OCI-LY7 (cell line): ENCODE data around the gene GFY. TPM values are rescaled to one million over a fixed set of nuclear protein-coding genes. Genes with fewer than 3 reads are reported as not detected.

Experiments
- BruUV-seq: library from RNA; stranded (reverse); fragments of 400-500 nt; replicated peaks from 2 replicates; lab custom pipeline; 2021; lab: Mats Ljungman, UMichigan
- CTCF ChIA-PET: fragments of 300-600 bp; sonication (Branson Sonifier 250); formaldehyde crosslinking; loops from one replicate; lab custom pipeline; 2022; ENCODE audit warnings: antibody characterized with exemption; ENCODE audit not compliant: unreplicated experiment; lab: Charles Lee
- POLR2A ChIA-PET: fragments of 300-600 bp; sonication (Branson Sonifier 250); formaldehyde crosslinking; loops from one replicate; lab custom pipeline; 2022; ENCODE audit warnings: antibody characterized with exemption; lab: Charles Lee
- DNase-seq: peaks from one replicate; pipeline ENCODE4 v3.0.0-alpha.2; 2015; ENCODE audit warnings: low spot score
- H2AFZ ChIP-seq: fragments of 200-600 bp; sonication (generic), shearing (Covaris generic); 2 replicates; pipeline ENCODE4 v1.6.1; 2014; ENCODE audit warnings: mild to moderate bottlenecking, antibody characterized with exemption, low read length, moderate library complexity
- H3K27ac ChIP-seq: fragments of 200-600 bp; sonication (generic); 2 replicates; pipeline ENCODE4 v1.5.1; 2014; ENCODE audit warnings: mixed run types, low read depth, mild to moderate bottlenecking, moderate library complexity, low read length, inconsistent platforms; ENCODE audit not compliant: poor library complexity, severe bottlenecking
- H3K36me3 ChIP-seq: fragments of 200-600 bp; sonication (generic); 2 replicates; pipeline ENCODE4 v1.6.1; 2014; ENCODE audit warnings: mild to moderate bottlenecking, antibody characterized with exemption, low read length, moderate library complexity, mixed read lengths; ENCODE audit not compliant: insufficient read depth
- H3K4me1 ChIP-seq: fragments of 200-600 bp; sonication (generic); 2 replicates; pipeline ENCODE4 v1.5.1; 2014; ENCODE audit warnings: mild to moderate bottlenecking, low read length; ENCODE audit not compliant: insufficient read depth, poor library complexity, severe bottlenecking
- H3K4me2 ChIP-seq: fragments of 200-600 bp; sonication (generic); 2 replicates; pipeline ENCODE4 v1.6.1; 2014; ENCODE audit warnings: mild to moderate bottlenecking, low read length
- H3K4me3 ChIP-seq: fragments of 200-600 bp; sonication (generic); 2 replicates; pipeline ENCODE4 v1.5.1; 2014; ENCODE audit warnings: mild to moderate bottlenecking, low read depth, low read length; ENCODE audit not compliant: poor library complexity, severe bottlenecking
- H3K79me2 ChIP-seq: fragments of 200-600 bp; sonication (generic); 2 replicates; pipeline ENCODE4 v1.6.1; 2016; ENCODE audit warnings: low read depth, mild to moderate bottlenecking, low read length, moderate library complexity, mixed read lengths; ENCODE audit not compliant: insufficient read depth
- H3K9me2 ChIP-seq: fragments of 200-600 bp; sonication (generic); 2 replicates; pipeline ENCODE4 v1.6.1; 2016; ENCODE audit warnings: mild to moderate bottlenecking, low read length, mixed read lengths; ENCODE audit not compliant: insufficient read depth
- H3K9me3 ChIP-seq: fragments of 200-600 bp; sonication (generic); 2 replicates; pipeline ENCODE4 v1.6.1; 2014; ENCODE audit warnings: mild to moderate bottlenecking, mixed run types, low read length, mixed read lengths
- H4K20me1 ChIP-seq: fragments of 200-600 bp; sonication (generic); 2 replicates; pipeline ENCODE4 v1.6.1; 2014; ENCODE audit warnings: mild to moderate bottlenecking, antibody characterized with exemption, low read length, moderate library complexity, mixed read lengths; ENCODE audit not compliant: insufficient read depth
- EZH2phosphoT487 ChIP-seq: fragments of 200-600 bp; sonication (generic); IDR thresholded peaks from 2 replicates; pipeline ENCODE4 v1.6.1; 2018; ENCODE audit warnings: low read depth, borderline replicate concordance, mild to moderate bottlenecking, mixed run types, antibody characterized with exemption, low read length, moderate library complexity, mixed read lengths
- intact Hi-C: fragments of 100-400 bp; cut with micrococcal nuclease; formaldehyde crosslinking; loops from one replicate; pipeline ENCODE4 v1.10.0; 2022; ENCODE audit not compliant: unreplicated experiment
- total RNA-seq, 2 experiments: library from RNA; depleted of rRNA in 1 of 2; stranded (reverse); fragments of >200 nt in 1 of 2; shearing (Covaris generic) in 1 of 2; gene quantifications; 2 replicates each; pipeline ENCODE4 v1.2.3, GENCODE V29; 2014 to 2022
- TF ChIP-seq, protein P1 (sequence below): fragments of 200-600 bp; sonication (generic); conservative IDR thresholded peaks from 2 replicates; pipeline ENCODE4 v1.5.1; 2014; ENCODE audit warnings: mild to moderate bottlenecking, antibody characterized with exemption, low read length, moderate library complexity, mixed read lengths

GFY gene
- total RNA-seq, 2 experiments from 2014 or later: not detected

DNA sequence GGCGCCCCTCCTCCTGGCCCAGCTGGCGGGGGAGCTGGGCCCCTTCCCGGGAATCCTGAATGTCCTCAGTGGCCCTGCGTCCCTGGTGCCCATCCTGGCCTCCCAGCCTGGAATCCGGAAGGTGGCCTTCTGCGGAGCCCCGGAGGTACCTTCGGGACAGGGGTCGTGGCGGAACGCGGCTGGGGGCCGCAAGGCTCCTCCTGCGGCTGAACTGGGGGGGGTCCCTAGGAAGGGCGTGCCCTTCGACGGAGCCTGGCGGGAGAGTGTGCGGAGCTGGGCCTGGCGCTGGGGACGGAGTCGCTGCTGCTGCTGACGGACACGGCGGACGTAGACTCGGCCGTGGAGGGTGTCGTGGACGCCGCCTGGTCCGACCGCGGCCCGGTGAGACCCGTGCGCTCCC lies 36.5 kb downstream of the GFY start:
- no peak for TF ChIP-seq EZH2phosphoT487
- TF ChIP-seq, protein P1, sequence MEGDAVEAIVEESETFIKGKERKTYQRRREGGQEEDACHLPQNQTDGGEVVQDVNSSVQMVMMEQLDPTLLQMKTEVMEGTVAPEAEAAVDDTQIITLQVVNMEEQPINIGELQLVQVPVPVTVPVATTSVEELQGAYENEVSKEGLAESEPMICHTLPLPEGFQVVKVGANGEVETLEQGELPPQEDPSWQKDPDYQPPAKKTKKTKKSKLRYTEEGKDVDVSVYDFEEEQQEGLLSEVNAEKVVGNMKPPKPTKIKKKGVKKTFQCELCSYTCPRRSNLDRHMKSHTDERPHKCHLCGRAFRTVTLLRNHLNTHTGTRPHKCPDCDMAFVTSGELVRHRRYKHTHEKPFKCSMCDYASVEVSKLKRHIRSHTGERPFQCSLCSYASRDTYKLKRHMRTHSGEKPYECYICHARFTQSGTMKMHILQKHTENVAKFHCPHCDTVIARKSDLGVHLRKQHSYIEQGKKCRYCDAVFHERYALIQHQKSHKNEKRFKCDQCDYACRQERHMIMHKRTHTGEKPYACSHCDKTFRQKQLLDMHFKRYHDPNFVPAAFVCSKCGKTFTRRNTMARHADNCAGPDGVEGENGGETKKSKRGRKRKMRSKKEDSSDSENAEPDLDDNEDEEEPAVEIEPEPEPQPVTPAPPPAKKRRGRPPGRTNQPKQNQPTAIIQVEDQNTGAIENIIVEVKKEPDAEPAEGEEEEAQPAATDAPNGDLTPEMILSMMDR: no peak
- Histone ChIP-seq H3K4me1 (peaks cover 6% of the 10 kb centered on the region), H3K27ac (no peak overlapping the region), H4K20me1 (no peaks in the 10 kb centered on the region), H3K4me3 (no peak overlapping the region), H3K9me3 (no peaks in the 10 kb centered on the region), H3K79me2 (no peaks in the 10 kb centered on the region), H3K4me2 (no peak overlapping the region), H3K9me2 (no peaks in the 10 kb centered on the region), H3K36me3 (peaks cover 53% of the 10 kb centered on the region), H2AFZ (no peak overlapping the region)
- BruUV-seq: no TSS peak
- CTCF ChIA-PET: no interaction called here
- POLR2A ChIA-PET: no interaction called here
- intact Hi-C loops: no loop called here
- no peak for DNase-seq

- Histone ChIP-seq H3K79me2 (no peaks in the 10 kb centered on the region), H3K9me3 (no peaks in the 10 kb centered on the region), H3K4me3 (no peak overlapping the region), H3K4me2 (no peak overlapping the region), H4K20me1 (no peaks in the 10 kb centered on the region), H3K9me2 (no peaks in the 10 kb centered on the region), H3K36me3 (peaks cover 53% of the 10 kb centered on the region), H3K4me1 (peaks cover 6% of the 10 kb centered on the region), H2AFZ (no peak overlapping the region), H3K27ac (no peak overlapping the region)
- intact Hi-C loops: no loop called here
- no TSS peak for BruUV-seq
- CTCF ChIA-PET: no interaction called here
- POLR2A ChIA-PET: no interaction called here
- no peak for DNase-seq
- TF ChIP-seq, protein P1: no peak
- TF ChIP-seq EZH2phosphoT487: no peak
Measured at GRCh38 chr19:49462492-49462891, 37.3 kb downstream of the GFY start.

GRCh38 chr19:49463960-49464740 lies 39.0 kb downstream of the GFY start:
- Histone ChIP-seq H3K79me2 (no peaks in the 10 kb centered on the region), H3K9me3 (no peaks in the 10 kb centered on the region), H3K4me1 (peaks cover 8% of the 10 kb centered on the region), H3K27ac (no peak overlapping the region), H3K36me3 (peaks cover 52% of the 10 kb centered on the region), H3K9me2 (no peaks in the 10 kb centered on the region), H4K20me1 (no peaks in the 10 kb centered on the region), H3K4me2 (no peak overlapping the region), H2AFZ (no peak overlapping the region), H3K4me3 (no peak overlapping the region)
- TF ChIP-seq, protein P1: no peak
- TF ChIP-seq EZH2phosphoT487: no peak
- ChIA-PET CTCF (no interaction called here), POLR2A (no interaction called here)
- no peak for DNase-seq
- no TSS peak for BruUV-seq
- intact Hi-C loops: no loop called here
